GM21360 (cell line): ENCODE data around the gene MIXL1.
A peak's percentile ranks its signal among the peaks of the same experiment; 100 is the strongest.
"Not testable (repeated sequence)": the region's sequence is repeated elsewhere in the genome, so short reads cannot be mapped to it uniquely, and the experiment has no call there.

Source experiments
- ATAC-seq: cut with Tn5 transposase; IDR thresholded peaks from one replicate; pipeline ENCODE4 v1.9.1; 2021; ENCODE audit warnings: mild to moderate bottlenecking, moderate library complexity; ENCODE audit not compliant: unreplicated experiment

Gene MIXL1

DNA sequence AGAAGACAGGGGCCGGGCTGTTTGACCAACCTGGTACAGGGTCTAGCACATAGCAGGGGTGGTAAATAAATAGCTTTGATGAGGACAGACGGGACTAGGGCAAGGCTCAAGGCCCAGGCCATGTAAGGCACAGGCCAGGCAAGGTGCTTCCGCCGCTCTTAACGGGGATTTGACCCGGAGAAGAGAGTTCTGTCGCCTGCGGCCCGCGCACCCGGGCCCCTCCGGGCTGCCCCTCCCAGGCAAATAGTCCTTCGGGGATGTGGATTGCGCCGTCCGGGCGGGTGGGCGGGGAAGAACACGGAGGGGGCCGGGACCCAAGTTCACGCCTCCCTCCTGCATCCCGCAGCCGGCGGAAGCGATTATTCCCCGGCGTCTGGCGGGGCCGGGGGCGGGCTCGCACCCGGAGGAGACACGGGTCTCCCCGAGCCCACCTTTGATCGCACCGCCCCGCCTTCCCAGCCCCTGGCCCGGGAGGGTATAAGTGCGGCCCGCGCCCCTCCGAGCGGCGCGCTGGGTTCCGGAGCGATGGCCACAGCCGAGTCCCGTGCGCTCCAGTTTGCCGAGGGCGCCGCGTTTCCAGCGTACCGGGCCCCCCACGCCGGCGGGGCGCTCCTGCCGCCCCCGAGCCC is at the start of gene MIXL1:
TSS of gene MIXL1 (plus strand) at position 508 of the 629 bp plus-strand sequence. CDS start at position 526, 18 bp downstream.
- peak; percentile 34 for ATAC-seq

- ATAC-seq: no peak
Measured at GRCh38 chr1:226176870-226177269, 46.6 kb upstream of the MIXL1 start.

DNA sequence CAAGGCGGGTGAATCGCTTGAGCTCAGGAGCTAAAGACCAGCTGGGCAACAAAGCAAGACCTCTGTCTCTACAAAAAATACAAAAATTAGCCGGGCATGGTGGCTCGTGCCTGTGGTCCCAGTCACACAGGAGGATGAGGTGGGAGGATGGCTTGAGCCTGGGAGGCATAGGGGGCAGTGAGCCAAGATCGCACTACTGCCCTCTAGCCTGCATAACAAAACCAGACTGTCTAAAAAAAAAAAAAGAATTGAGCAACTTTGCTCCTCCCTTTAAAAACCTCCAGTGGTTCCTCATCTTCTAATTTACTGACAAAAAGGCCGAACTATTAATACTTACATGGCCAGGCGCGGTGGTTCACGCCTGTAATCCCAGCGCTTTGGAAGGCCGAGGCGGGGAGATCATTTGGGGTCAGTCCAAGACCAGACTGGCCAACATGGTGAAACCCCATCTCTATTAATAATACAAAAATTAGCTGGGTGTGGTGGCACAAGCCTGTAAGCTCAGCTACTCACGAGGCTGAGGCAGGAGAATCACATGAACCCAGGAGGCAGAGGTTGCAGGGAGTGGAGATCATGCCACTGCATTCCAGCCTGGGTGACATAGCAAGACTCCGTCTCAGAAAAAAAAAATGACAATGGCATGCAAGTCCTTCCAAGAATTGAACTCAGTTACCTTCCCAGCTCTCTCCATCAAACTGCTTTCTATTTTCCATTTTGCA is 41.3 kb upstream of the MIXL1 start:
- no peak for ATAC-seq

- ATAC-seq: no peak
Measured at GRCh38 chr1:226185141-226186036, 38.1 kb upstream of the MIXL1 start.

DNA sequence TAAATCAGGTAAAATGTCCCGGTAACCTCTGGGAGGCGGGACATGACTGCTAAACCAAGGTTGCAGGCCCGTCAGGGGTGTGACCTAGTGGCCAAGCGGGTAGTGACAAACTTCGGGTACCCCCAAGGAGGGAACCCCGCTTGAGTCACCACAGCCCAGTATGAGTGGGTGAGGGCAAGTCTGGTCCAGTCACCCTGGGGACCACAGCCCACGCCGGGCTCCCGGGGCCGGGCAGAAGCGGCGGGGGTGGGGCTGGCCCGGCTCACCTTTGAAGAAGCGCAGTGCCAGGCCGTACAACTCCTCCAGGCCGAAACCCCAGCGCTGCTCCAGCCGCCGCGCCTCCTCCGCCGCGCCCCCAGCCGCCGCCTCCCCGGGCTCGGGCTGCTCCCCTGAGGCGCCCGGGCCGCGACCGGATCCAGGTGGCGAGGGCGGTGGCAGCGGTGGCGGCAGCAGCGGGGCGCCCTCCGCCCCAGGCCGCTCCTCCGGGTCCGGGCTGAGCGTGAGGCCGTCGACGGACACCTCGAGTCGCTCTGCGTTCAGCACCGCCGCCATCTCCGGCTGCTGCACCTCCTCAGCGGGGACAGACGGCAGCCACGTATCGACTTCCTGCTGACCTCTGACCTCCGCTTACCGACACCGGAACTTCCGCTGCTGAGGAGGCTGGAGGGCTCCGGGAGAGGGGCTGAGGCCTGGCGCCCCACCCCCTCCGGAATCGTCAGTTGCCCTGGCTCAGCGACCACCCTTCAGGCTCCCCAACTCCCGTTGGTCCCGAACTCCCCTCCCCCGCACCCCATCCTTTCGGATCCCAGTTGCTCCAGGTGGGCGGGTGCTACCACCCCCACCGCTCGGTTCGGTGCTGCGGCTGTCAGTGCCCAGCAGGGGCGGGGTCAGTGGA is 37.1 kb upstream of the MIXL1 start, which contains the start of gene ACBD3:
TSS of gene ACBD3 (minus strand) at position 618 of the 895 bp plus-strand sequence. CDS start at position 552, 66 bp downstream.
- ATAC-seq: peak; percentile 86

GRCh38 chr1:226187019-226187322 is 36.5 kb upstream of the MIXL1 start:
- ATAC-seq: no peak

GRCh38 chr1:226187380-226187779 is 36.1 kb upstream of the MIXL1 start:
- no peak for ATAC-seq

DNA sequence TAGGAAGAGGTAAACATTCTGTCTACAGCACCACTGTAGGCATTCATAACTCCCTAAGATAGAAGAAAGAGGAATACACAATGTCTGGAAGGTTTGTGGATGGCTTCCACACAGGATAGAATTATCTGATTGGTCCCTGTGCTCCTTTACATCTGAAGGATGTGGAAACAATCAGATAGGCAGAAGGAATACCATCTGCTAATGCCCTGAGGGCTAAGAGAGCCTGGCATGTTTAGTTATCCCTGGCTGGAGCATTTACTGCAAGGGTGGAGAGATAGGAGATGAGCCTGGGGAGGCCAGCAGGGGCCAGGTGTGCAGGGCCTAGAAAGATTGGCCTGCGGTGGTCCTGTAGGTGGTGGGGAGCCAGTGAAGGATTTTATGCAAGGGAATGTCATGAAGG is 28.3 kb upstream of the MIXL1 start:
- no peak for ATAC-seq

GRCh38 chr1:226199971-226200370 is 23.5 kb upstream of the MIXL1 start:
- no peak for ATAC-seq

GRCh38 chr1:226201029-226201593 is 22.4 kb upstream of the MIXL1 start:
- ATAC-seq: no peak

GRCh38 chr1:226202246-226202645 is 21.2 kb upstream of the MIXL1 start:
- no peak for ATAC-seq

GRCh38 chr1:226202666-226203065 is 20.8 kb upstream of the MIXL1 start:
- not testable (repeated sequence) for ATAC-seq

DNA sequence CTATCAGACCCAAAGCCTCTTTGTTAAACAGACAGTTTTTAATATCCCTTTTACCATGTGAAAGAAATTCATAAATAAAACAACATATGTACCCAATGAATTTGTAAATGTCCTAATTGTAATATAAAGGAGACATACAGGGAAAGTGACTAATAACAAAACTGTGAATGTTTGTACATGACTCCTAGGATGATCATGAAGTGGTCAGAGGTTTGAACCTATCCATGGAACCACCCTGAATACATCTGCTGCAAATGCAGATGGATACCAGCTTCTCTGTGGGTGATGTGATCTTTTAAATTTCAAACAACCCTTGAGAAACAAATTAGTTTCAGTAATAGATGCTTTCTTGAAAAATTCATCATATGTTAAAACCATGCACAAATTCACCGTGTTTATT is 20.2 kb upstream of the MIXL1 start:
- no peak for ATAC-seq

- ATAC-seq: no peak
Measured at GRCh38 chr1:226203655-226204054, 19.8 kb upstream of the MIXL1 start.

GRCh38 chr1:226204198-226204597 is 19.3 kb upstream of the MIXL1 start:
- ATAC-seq: no peak

- no peak for ATAC-seq
Measured at GRCh38 chr1:226207048-226207447, 16.4 kb upstream of the MIXL1 start.

DNA sequence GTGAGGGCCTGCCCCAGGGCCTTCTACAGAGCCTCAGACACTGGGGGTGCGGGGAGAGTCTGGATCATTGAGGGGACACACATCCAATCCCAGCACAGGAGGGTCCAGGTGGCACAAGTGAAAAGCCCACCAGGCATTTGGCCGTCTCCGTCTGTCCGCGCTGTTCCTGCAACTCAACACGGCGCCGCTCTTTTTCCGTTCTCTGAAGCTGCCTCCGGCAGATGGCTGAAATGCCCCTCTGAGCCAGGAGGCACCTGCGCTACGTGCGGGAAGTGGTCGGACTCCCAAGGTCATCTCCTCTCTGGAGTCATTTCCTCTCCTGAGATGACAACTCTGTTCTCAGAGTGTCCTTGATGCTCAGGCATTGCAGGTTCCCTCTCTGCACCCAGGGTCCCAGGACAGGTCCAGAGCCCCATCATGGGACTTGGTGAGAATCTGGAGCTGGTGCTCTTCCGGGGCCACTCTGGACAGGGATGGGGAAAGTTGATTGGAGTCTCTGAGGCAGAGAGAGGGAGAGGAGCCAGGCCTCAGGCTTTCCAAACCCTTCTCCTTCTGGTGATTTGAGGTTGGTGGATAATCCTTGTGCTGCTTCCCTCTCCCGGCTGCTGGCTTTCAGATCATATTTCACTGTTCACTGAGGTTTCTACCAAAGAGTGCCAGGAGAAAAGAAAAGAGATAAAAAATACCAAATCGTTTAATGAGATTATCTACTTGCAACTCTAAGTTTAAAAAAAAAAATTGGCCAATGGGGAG is 14.0 kb upstream of the MIXL1 start:
- ATAC-seq: no peak

DNA sequence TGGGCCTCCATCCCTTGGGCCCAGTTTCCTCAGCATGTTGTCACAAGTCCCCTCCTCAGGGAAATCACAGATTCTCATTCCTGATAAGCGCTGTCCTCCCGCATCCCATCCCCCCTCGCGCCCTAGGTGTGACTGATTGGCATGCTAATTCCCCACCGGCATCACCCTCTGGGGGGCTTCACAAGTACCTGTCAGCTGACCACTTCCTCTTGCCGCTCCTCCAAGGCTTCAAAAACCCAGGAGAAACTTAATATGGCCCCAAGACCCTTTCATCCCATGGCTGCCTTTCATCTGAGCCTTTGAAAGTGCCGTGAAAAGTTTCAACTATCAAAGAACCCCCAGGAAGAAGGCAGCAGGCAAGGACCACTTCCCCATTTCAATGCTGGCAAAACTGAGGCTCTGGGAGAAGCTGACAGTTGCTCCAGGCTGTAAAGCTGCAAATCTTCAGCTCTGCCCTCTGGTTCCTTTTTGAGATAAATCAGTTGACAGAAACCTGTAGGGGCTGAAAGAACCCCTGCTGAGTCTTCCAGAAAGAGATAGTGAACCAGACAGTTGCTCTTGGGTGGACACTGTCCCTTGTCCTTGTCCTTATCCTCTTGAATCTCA is 12.8 kb upstream of the MIXL1 start:
- no peak for ATAC-seq

GRCh38 chr1:226211181-226211821 is 12.2 kb upstream of the MIXL1 start:
- no peak for ATAC-seq
